ENCODE measurements around the gene UBR3. TPM values are rescaled to one million over a fixed set of nuclear protein-coding genes. Genes with fewer than 3 reads are reported as not detected.

UBR3 gene
- total and polyA plus RNA-seq, 8 donors, result 4.8 to 151 (median 37.3) TPM

- Histone ChIP-seq H3K4me3 (no peak overlapping the region), H3K27ac (no peak overlapping the region), H3K9me3 (no peaks in the 10 kb centered on the region), H3K4me1 (no peaks in the 10 kb centered on the region), H3K27me3 (no peaks in the 10 kb centered on the region), H3K36me3 (peaks cover 0 to 54% (median 30%) of the 10 kb centered on the region in 4 donors)
- no peak for TF ChIP-seq CTCF (IDR thresholded peaks at IDR 0.05)
- no peak for TF ChIP-seq POLR2A (IDR thresholded peaks at IDR 0.05)
- TF ChIP-seq POLR2AphosphoS5 (IDR thresholded peaks at IDR 0.05), result no peak
- TF ChIP-seq EP300 (IDR thresholded peaks at IDR 0.05), result no peak
- WGBS, 5 donors, result 92 to 98% (median 96%) methylated on average over 2 of the region's 2 CpGs
- intact Hi-C loops (cut with DNase I; ENCODE audit: low total_unique reads), result no loop called here
- no peak for DNase-seq
Measured at GRCh38 chr2:170052151-170052550, 224.9 kb downstream of the UBR3 start.

GRCh38 chr2:170054997-170055396 is 227.7 kb downstream of the UBR3 start:
- Histone ChIP-seq H3K9me3 (no peaks in the 10 kb centered on the region), H3K27ac (no peak overlapping the region), H3K4me3 (no peak overlapping the region), H3K36me3 (peaks cover 0 to 56% (median 32%) of the 10 kb centered on the region in 4 donors), H3K27me3 (no peaks in the 10 kb centered on the region), H3K4me1 (no peaks in the 10 kb centered on the region)
- no peak for TF ChIP-seq POLR2AphosphoS5 (IDR thresholded peaks at IDR 0.05)
- no peak for TF ChIP-seq CTCF (IDR thresholded peaks at IDR 0.05)
- TF ChIP-seq POLR2A (IDR thresholded peaks at IDR 0.05), result no peak
- no peak for TF ChIP-seq EP300 (IDR thresholded peaks at IDR 0.05)
- 85 to 94% (median 87%) methylated on average over 5 of the region's 5 CpGs for WGBS, 5 donors
- DNase-seq, result no peak
- intact Hi-C loops (cut with DNase I; ENCODE audit: low total_unique reads), result no loop called here

GRCh38 chr2:170056900-170057299 is 229.6 kb downstream of the UBR3 start:
- intact Hi-C loops (cut with DNase I; ENCODE audit: low total_unique reads), result no loop called here
- H3K36me3 ChIP-seq, result peaks cover under 1 to 56% (median 35%) of the 10 kb centered on the region in 4 donors
- 36 to 79% (median 68%) methylated on average over 1 of the region's 1 CpG for WGBS, 5 donors

GRCh38 chr2:170063456-170064235 is 236.4 kb downstream of the UBR3 start:
- H3K4me3 ChIP-seq, result no peak overlapping the region
- no peaks in the 10 kb centered on the region for H3K4me1 ChIP-seq
- no peak for TF ChIP-seq POLR2A (IDR thresholded peaks at IDR 0.05)
- peaks cover 18 to 59% (median 54%) of the 10 kb centered on the region in 4 donors for H3K36me3 ChIP-seq
- WGBS, 5 donors, result 80 to 84% (median 82%) methylated on average over 2 of the region's 2 CpGs
- intact Hi-C loops (cut with DNase I; ENCODE audit: low total_unique reads), result no loop called here
- no peaks in the 10 kb centered on the region for H3K27me3 ChIP-seq
- no peak for DNase-seq
- H3K9me3 ChIP-seq, result no peaks in the 10 kb centered on the region
- no peak overlapping the region for H3K27ac ChIP-seq

More at GRCh38 chr2:170056900-170057299, 229.6 kb downstream of the UBR3 start:
- Histone ChIP-seq H3K9me3 (no peaks in the 10 kb centered on the region), H3K4me3 (no peak overlapping the region), H3K27ac (no peak overlapping the region), H3K27me3 (no peaks in the 10 kb centered on the region), H3K4me1 (no peaks in the 10 kb centered on the region)
- no peak for DNase-seq
- TF ChIP-seq CTCF (IDR thresholded peaks at IDR 0.05) (no peak), POLR2A (IDR thresholded peaks at IDR 0.05) (no peak), EP300 (IDR thresholded peaks at IDR 0.05) (no peak), POLR2AphosphoS5 (IDR thresholded peaks at IDR 0.05) (no peak)

GRCh38 chr2:170070778-170071177 is 243.5 kb downstream of the UBR3 start:
- H3K27me3 ChIP-seq, result no peaks in the 10 kb centered on the region
- peaks cover 0 to 22% (median 8%) of the 10 kb centered on the region in 4 donors for H3K4me1 ChIP-seq
- H3K36me3 ChIP-seq, result peaks cover 13 to 56% (median 51%) of the 10 kb centered on the region in 4 donors
- intact Hi-C loops (cut with DNase I; ENCODE audit: low total_unique reads), result no loop called here
- TF ChIP-seq CTCF (IDR thresholded peaks at IDR 0.05) (no peak), POLR2AphosphoS5 (IDR thresholded peaks at IDR 0.05) (no peak), POLR2A (IDR thresholded peaks at IDR 0.05) (no peak), EP300 (IDR thresholded peaks at IDR 0.05) (no peak)
- no peak for DNase-seq
- H3K4me3 ChIP-seq, result no peak overlapping the region
- 70 to 98% (median 97%) methylated on average over 2 of the region's 2 CpGs for WGBS, 5 donors
- H3K9me3 ChIP-seq, result peaks cover 0 to 12% (median 0%) of the 10 kb centered on the region in 4 donors
- no peak overlapping the region for H3K27ac ChIP-seq
